Right ventricle myocardium superior (tissue), 1 donor: ENCODE measurements around the gene SCARB1. TPM values are rescaled to one million over a fixed set of nuclear protein-coding genes. Genes with fewer than 3 reads are reported as not detected.

Experiments used
- ATAC-seq: fragments of 200-7000 bp; cut with Tn5 transposase; one replicate; pipeline ENCODE4 v1.9.1; 2020; ENCODE audit warnings: mild to moderate bottlenecking; ENCODE audit not compliant: poor library complexity
- DNase-seq: peaks from one replicate; pipeline ENCODE4 v3.0.0-alpha.2; 2020
- intact Hi-C: fragments of 100-400 bp; cut with DNase I; formaldehyde crosslinking; loops from one replicate; pipeline ENCODE4 v1.11.2; 2022
- total RNA-seq: library from RNA; stranded (reverse); fragmentation: NEBNext Ultra II Directional; extraction: Animal tissue kit (Norgen Biotek cat#: 25700); gene quantifications from one replicate; pipeline ENCODE4 v1.2.1, GENCODE V29; 2021
- donor health status: DM: no; HTN: yes; CAD: no; lungs with severe emphysema.

The SCARB1 gene
- total RNA-seq, 1 donor from 2014 or later: 12.7 TPM

DNA sequence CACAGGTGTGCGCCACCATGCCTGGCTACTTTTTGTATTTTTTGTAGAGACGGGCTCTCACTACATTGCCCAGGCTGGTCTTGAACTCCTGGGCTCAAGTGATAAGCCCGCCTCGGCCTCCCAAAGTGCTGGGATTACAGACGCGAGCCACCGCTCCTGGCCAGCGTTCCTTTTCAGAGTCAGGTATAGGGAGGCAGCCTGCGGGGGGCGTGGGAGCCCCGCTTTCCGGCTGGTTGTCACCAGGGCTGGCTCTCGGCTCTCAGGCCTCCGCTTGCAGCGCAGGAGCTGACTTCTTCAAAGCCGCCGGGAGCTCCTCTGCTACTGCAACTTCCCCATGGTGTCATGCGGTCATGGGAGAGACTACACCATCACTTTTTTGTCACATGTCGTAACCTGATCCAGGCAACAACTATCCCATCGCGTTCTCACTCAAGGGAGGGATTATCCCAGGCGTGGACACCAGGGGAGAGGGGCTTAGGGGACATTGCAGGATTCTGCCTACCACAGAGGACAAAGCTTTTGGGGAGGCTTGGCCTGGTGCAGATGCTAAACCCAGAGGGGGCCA, 129.4 kb downstream of the SCARB1 start:
- ATAC-seq (peak; percentile 40), DNase-seq (peak; percentile 72)
- intact Hi-C loops: no loop called here

DNA sequence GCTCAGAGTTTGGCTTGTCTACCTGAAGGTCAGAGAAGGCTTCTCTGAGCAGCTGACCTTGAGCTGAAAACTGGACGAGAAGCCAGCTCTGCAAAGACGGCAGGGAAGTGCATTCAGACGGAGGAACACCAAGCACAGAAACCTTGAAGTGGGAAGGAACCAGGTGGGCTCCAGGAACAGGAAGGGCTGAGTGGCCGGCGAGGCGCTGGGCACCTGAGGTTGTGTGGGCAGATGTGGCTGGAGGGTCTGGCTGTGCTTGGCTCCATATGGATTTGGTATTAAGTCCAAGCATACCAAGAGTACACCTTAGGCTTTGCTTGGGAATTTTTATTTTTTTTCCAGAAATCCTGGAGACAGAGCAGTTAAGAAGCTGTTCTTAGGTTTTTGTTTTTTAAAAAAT, 130.6 kb downstream of the SCARB1 start:
- intact Hi-C loops: no loop called here
- DNase-seq (no peak), ATAC-seq (no peak)

DNA sequence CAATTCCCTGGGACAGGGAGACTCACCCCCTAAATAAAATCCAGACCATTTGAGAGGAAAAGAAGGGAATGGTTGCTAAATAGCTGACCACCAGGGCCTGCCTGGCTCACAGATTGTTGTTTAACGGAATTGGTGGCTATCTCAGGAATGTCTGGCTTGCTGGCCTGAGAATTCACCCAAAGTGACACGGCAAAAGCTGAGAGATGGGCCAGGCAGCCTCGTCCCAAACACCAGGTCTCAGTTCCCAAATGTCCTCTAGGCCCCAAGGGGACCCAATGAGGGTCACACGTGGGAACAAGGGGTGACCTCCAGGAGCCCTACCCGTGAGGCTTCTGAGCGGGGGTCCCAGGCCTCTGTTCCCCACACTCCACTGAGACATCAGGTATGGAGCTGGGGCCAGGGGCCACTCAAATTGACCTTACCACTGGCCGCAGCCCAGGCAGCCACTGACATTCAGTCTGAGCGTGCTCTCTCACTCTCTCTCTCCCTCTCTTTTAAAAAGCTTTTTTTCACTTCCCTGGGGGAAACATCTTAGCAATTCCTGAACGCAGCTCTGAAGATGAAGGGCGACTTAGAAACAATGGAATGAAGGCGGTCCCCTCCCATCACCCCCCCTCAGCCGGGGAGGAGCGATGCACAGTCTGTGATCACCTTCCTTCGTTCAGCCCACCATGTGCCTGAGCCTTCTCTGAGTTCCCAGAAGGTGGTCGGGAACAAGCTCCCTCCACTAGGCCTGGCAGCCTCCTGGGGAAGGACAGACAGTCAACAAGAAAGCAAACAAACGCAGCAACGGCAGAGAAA, 131.2 kb downstream of the SCARB1 start:
- ATAC-seq: no peak
- DNase-seq: no peak
- intact Hi-C loops: no loop called here

DNA sequence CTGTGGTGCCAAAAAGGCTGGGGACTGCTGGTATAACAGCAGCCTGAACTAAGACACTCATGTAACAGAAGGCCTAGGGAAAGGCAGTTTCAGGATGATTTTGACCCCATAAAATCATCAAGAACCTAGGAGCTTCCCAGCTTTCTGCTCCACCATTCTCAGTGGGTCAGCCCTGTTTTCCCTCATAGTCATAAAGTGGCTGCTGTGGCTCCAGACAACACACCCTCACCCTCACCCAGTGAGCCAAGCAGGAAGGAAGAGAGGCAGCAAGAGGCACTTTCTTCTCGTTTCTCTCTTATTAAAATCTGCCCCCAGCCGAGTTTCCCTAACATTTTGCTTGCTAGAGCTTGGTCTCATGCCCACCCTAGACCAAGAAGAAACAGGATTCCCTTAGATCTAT, 131.8 kb downstream of the SCARB1 start:
- intact Hi-C loops: no loop called here
- ATAC-seq (no peak), DNase-seq (no peak)

DNA sequence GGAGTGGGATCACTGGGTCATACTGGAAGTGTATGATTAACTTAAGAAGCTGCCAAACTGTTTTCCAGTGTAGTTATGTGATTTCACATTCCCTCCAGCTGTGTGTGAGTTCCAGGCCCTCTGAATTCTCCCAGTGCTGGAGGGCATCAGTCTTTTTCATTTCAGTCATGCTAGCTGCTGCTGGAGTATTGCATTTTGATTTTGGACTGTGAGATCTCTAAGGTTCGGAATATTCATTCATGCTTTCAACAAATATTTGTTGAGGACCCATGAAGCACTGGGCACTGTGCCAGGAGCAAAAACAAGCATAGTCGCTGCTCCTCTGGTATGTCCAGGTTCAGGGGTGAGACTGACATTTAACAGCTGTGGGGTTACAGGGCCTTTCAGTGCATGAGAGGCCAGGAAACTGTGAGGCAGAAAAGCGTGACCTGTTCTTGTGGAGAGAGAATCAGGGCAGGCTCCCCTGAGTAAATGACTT, 133.2 kb downstream of the SCARB1 start:
- ATAC-seq (peak; percentile 48), DNase-seq (peak; percentile 66)
- intact Hi-C loops: no loop called here

DNA sequence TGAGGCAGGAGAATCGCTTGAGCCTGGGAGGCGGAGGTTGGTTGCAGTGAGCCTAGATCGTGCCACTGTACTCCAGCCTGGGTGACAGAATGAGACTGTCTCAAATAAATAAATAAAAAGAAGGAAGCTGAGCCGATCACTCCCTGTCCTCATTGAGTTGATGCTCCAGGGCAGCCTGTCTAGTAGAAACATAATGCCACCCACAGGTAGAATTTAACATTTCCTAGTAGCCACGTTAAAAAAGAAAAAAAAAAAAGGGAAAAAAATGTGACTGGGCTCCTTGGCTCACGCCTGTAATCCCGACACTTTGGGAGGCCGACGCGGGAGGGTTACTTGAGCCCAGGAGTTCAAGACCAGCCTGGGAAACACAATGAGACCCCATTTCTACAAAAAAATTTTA, 135.7 kb downstream of the SCARB1 start:
- peak; percentile 13 for DNase-seq
- intact Hi-C loops: no loop called here
- no peak for ATAC-seq

DNA sequence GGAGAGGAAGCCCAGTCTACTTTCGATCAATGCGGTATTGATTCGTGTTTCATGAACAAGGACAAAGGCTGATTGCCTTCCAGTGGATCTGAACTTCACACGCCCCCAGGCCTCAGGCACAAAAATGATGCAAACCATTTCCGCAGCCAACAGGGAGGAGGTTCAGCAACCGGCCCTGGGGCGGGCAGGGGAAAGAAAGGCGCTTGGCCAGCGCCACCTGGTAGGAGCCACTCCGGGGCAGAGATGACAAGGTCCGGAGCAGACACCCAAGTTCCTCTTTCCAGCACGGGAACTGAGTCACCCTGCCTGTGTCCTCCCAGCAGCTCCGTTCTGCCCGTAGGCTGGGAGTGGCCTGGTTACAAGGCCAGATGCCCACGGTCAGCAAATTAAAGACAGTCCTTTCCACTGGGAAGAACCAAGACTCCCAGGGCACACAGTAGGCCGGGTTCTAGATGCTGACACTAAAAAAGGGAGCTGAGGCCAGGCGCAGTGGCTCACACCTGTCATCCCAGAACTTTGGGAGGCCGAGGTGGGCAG, 136.3 kb downstream of the SCARB1 start:
- DNase-seq (peak; percentile 86), ATAC-seq (peak; percentile 72)
- intact Hi-C loops: no loop called here

Other genes starting within 250 kb of the SCARB1 start
- gene UBC, start 50.8 kb upstream of the SCARB1 start, total RNA-seq: 1,120 TPM
- 4.9 TPM for gene DHX37, start 125.3 kb upstream of the SCARB1 start, total RNA-seq
- gene BRI3BP, start 129.8 kb upstream of the SCARB1 start, total RNA-seq: 3.5 TPM
- gene AACS, start 201.6 kb upstream of the SCARB1 start, total RNA-seq: 11.3 TPM